SIG-M5 treated with dmso at 0.1 percent for 504 hours (cell line): ENCODE measurements around the gene TPM2.

Experiments used
- DNase-seq: peaks from one replicate; lab custom pipeline; 2025; ENCODE audit not compliant: unreplicated experiment; lab: John Stamatoyannopoulos, UW

The TPM2 gene

GRCh38 chr9:35696520-35697215 is 6.9 kb upstream of the TPM2 start:
- peak; percentile 33 for DNase-seq

- DNase-seq: no peak
Observed at GRCh38 chr9:35695943-35696401, 6.2 kb upstream of the TPM2 start.

DNA sequence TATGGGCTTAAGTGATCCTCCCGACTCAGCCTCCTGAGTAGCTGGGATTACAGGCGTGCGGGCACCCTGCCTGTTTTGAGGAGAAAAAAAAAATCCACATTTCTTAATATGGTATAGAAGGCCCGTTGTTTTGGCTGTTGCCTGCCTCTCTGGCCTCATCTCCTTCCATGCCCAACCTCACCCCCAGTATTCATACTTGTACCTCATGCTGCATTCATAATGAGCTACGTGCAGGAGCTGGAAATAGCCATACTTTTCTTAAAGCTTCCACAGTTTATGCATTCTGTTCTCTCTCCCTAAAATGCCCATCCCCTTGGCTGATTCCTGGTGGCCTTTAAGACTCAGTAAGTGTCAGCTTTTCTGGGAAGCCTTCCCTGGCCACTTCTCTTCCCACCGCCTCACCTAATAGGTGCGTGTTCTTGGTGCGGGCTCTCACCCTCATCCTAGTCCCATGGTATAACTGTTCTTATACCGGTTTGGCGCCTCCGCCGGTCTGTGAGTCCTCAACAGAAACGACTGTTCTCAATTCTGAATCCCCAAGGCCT is 2.1 kb upstream of the TPM2 start:
- DNase-seq: no peak

- DNase-seq: no peak
Observed at GRCh38 chr9:35691334-35691650, 1.6 kb upstream of the TPM2 start.

DNA sequence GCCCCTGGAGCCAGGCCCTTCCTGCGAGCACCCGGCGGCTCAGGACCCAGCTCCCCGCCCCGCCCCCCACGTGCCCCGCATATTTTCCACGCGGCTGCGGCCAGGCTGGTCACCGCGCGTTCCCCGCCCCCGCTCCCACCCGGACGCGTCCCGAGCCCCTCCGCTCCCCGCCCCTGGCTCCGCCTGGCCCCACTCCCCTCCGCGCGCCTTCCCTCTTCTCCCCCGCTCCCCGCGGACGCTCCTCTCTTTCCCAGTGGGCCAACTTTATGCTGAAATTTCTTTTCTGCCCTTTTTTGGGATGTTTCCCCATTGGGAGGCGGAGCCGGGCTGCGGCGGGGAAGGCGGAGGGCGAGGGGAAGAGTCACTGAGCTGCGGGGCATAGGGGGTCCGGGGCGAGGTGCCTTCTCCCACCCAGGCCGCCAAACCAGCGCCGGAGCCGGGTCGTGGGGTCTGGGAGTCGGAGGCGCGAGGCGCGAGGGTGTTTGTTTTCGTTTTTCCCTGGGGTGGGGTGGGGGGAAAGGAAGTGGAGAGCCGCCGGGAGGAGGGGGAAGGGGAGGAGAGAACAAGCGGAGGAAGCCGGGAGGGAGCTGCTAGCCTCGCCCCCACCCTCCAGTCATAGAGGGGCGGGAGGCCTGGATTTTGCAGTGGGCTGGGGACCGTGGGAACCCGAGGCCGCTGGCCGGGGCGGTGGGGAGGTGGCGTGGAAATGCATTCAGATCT is 1.0 kb upstream of the TPM2 start:
- DNase-seq: peak; percentile 54

GRCh38 chr9:35690294-35690613 is 529 bp upstream of the TPM2 start:
- no peak for DNase-seq

- DNase-seq: peak; percentile 14
Observed at GRCh38 chr9:35688558-35689541, 875 bp downstream of the TPM2 start.

GRCh38 chr9:35687972-35688557 is 1.7 kb downstream of the TPM2 start:
- DNase-seq: no peak

DNA sequence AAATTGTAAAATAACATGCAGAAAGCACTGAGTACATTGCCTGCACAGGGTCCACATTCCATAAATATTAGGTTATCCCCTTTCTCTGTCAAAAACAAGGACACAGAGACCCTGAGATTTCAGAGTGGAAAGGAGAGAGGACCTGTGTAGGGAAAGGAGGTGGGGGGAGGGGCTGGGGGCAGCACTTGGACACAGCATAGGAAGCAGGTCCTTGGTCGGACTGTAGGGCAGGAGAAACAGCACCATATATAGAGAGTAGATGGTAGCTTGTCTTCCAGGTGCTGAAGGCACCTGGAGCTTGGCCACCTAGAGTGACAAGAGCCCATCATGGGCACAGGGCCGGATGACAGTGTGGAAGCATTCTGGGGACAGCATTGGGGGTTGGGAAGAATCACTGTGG is 2.4 kb downstream of the TPM2 start:
- no peak for DNase-seq

DNA sequence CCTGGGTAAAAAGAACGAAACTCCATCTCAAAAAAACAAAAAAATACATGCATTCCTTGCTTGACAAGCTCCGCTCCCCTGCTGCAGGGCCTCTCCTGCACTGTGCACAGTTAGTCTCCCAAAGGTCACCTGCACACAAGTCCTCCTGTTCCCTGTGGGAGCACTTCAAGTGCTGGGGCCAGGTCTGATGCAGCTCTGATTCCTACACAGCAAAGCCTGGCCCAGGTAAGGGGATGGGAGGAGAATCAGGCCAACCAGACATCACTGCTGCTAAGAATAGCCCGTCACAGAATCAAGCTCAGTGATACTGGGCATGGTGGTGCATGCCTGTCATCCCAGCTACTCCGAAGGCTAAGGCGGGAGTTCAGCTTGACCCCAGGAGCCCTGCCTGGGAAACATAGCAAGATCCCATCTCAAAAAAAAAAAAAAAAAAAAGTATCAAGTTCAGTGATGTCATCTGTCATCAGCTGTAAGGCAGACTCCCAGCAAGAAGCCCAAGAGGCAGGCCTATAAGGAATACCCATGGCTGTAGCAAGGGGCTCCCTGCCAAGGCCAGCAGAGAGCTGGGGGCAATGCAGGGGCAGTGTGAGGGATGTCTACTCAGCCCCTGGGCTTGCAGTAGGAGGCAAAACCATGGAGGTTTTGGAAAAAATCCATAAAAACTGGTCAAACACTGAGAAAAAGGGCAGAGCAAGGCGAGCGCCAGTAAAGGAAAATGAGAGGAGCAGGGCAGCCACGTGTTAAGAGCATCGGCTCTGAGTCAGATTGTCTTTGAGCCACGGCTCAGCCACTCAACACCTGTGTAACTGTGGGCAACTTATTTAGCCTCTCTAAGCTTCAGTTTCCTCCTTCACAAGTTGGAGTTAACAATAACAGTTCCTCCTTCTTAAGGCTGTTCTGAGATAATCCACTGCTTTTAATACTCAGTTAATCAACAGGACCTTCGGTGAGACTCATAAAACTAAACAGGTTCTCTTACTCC is 3.2 kb downstream of the TPM2 start:
- no peak for DNase-seq

DNA sequence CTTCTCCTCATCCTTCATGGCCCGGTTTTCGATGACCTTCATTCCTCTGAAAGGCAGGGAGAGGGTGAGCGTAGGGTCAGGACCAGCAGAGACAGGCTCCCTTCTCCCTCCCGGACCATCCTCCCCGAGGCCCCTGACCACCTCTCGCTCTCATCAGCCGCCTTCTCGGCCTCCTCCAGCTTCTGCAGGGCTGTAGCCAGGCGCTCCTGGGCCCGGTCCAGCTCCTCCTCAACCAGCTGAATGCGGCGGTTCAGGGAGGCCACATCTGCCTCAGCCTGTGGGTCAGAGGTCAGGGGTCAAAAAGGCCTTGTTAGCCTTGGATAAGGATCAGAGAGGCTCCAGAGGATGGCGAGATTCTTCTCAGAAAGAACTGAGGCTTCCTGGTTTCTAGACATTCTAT is 4.2 kb downstream of the TPM2 start:
- no peak for DNase-seq

GRCh38 chr9:35684921-35685320 is 4.8 kb downstream of the TPM2 start:
- DNase-seq: no peak

- DNase-seq: no peak
Observed at GRCh38 chr9:35683323-35683722, 6.4 kb downstream of the TPM2 start.

DNA sequence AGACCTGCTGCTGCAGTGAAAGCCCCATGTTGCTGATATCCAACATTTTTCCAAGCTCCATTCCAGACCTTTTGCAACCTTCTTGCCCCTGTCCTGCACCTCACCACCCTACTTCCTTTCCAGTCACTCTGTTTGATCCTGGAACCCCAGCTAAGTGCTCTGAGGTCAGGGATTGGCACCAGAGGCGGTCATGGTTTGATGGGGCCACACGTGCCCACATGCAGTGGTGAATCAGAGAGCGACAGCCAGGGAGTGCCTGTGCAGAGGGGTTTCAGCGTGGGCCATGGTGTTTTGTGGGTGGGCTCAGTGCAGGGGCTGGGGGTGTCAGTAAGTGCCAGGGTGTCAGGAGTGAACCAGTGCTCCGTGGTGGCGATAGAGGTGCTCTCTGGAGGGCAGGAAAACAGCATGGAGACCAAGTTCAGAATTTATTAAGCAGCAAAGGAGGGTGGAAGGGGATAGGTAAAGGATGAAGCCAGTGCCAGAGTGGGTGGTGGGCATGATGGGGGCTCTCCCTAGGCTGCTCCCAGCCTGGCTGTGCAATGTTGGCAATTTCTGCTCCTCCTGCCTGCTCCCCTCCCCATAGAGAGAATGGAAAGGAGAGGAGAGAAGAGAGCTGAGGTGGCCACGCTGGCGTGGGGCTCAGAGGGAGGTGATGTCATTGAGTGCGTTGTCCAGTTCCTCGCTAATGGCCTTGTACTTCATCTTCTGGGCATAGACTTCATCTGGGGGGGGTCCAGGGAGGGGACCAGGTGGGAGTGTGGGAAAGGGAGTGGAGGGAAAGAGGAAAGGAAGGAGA is 7.0 kb downstream of the TPM2 start:
- DNase-seq: no peak

GRCh38 chr9:35682051-35682450 is 7.7 kb downstream of the TPM2 start:
- no peak for DNase-seq

GRCh38 chr9:35681341-35682002 is 8.3 kb downstream of the TPM2 start:
- DNase-seq: no peak

DNA sequence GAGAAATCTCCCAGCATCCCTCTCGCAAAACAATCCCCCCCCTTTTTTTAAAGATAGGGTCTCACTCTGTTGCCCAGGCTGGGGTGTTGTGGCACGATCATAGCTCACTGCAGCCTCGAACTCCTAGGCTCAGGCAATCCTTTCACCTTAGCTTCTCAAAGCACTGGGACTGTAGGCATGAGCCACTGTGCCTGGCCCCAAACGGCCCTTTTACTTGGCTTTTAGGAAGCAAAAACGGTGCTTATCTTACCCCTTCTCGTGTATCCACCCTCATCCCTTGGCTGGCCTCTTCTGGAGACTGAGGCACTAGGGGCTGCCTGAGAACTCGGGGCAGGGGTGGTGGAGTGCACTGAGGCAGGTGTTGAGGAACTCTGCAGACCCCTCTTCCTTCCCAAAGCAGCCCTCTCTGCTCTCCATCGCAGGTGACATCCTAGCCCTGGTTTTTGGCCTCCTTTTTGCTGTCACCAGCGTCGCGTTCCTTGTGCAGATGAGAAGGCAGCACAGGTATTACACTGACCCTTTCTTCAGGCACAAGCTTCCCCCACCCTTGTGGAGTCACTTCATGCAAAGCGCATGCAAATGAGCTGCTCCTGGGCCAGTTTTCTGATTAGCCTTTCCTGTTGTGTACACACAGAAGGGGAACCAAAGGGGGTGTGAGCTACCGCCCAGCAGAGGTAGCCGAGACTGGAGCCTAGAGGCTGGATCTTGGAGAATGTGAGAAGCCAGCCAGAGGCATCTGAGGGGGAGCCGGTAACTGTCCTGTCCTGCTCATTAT is 9.2 kb downstream of the TPM2 start:
- no peak for DNase-seq

DNA sequence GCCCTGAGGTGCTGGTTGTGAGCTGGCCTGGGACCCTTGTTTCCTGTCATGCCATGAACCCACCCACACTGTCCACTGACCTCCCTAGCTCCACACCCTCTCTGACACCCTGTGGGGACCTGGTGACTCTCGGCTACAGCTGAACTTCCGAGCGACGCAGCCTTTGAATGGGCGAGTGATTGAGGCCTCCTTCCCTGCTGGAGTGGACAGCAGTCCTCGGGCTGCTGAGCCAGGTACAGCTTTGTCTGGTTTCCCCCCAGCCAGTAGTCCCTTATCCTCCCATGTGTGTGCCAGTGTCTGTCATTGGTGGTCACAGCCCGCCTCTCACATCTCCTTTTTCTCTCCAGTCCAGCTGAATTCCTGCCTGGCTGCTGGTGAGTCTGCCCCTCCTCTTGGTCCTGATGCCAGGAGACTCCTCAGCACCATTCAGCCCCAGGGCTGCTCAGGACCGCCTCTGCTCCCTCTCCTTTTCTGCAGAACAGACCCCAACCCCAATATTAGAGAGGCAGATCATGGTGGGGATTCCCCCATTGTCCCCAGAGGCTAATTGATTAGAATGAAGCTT is 9.9 kb downstream of the TPM2 start:
- DNase-seq: no peak
